ENCODE measurements around the gene ATRN. TPM values are rescaled to one million over a fixed set of nuclear protein-coding genes. Genes with fewer than 3 reads are reported as not detected.

The ATRN gene
- total and polyA plus RNA-seq, 2 experiments from 2014 or later: 2.2 to 18.3 TPM

GRCh38 chr20:3685341-3685740, 214.5 kb downstream of the ATRN start:
- Histone ChIP-seq H3K36me3 (ENCODE audit: insufficient read depth) (no peaks in the 10 kb centered on the region), H4K20me1 (replicated peaks; ENCODE audit: insufficient read depth) (no peaks in the 10 kb centered on the region), H2AFZ (no peak overlapping the region), H3F3A (replicated peaks; ENCODE audit: low read depth) (0 out of 2 replicates have a peak, but pooled peaks cover 3% of the 10 kb centered on the region), H3K4me2 (peak overlapping the region; percentile 70; the same call in 1 of the 2 replicates), H3K79me2 (replicated peaks; ENCODE audit: insufficient read depth) (no peaks in the 10 kb centered on the region), H3K4me1 (ENCODE audit: insufficient read depth) (peaks cover 26% of the 10 kb centered on the region), H3K27me3 (ENCODE audit: insufficient read depth) (peaks cover 33% of the 10 kb centered on the region), H3K27ac (ENCODE audit: low read depth) (no peak overlapping the region), H3K9me2 (ENCODE audit: insufficient read depth) (0 out of 2 replicates have a peak, but pooled peaks cover 3% of the 10 kb centered on the region), H3K4me3 (0 out of 2 replicates have a peak overlapping the region, but pooled peaks have one; percentile 9)
- no peaks in the 10 kb centered on the region for H3K9me3 Mint-ChIP-seq
- no peak for DNase-seq (ENCODE audit: low spot score)
- H3K27me3 Mint-ChIP-seq (ENCODE audit: insufficient read depth, low read depth, poor library complexity): peaks cover 30% of the 10 kb centered on the region
- no peak for TF ChIP-seq ZNF114 (CRISPR knock-in tag; IDR thresholded peaks at IDR 0.05)
- no peak for ATAC-seq
- peaks cover 32% of the 10 kb centered on the region for H3K4me1 Mint-ChIP-seq
- H3K36me3 Mint-ChIP-seq (ENCODE audit: low read depth): no peaks in the 10 kb centered on the region
- no peak overlapping the region for H3K27ac Mint-ChIP-seq
- H3K4me3 Mint-ChIP-seq: no peak overlapping the region

GRCh38 chr20:3686421-3686820, 215.6 kb downstream of the ATRN start:
- H3K27ac Mint-ChIP-seq: no peak overlapping the region
- no peak overlapping the region for H2AFZ ChIP-seq
- TF ChIP-seq ZNF462 (CRISPR knock-in tag; IDR thresholded peaks at IDR 0.05) (no peak), EZH2 (IDR thresholded peaks at IDR 0.05; ENCODE audit: low read depth, unreplicated experiment) (no peak), ETS1 (IDR thresholded peaks at IDR 0.05) (no peak), EZH2phosphoT487 (IDR thresholded peaks at IDR 0.05; ENCODE audit: unreplicated experiment) (no peak), REST (IDR thresholded peaks at IDR 0.05; ENCODE audit: unreplicated experiment) (no peak), JUNB (IDR thresholded peaks at IDR 0.05; ENCODE audit: unreplicated experiment) (no peak), POLR2AphosphoS5 (IDR thresholded peaks at IDR 0.05; ENCODE audit: low read depth) (no peak), STAT1 (IDR thresholded peaks at IDR 0.05; ENCODE audit: unreplicated experiment) (no peak), ZNF114 (CRISPR knock-in tag; IDR thresholded peaks at IDR 0.05) (no peak), CREB1 (CRISPR knock-in tag; IDR thresholded peaks at IDR 0.05; ENCODE audit: low read depth) (no peak)

More at GRCh38 chr20:3686421-3686820, 215.6 kb downstream of the ATRN start:
- H3F3A ChIP-seq (replicated peaks; ENCODE audit: low read depth): no peaks in the 10 kb centered on the region
- no peaks in the 10 kb centered on the region for H4K20me1 ChIP-seq (replicated peaks; ENCODE audit: insufficient read depth)
- H3K9me2 ChIP-seq (ENCODE audit: insufficient read depth): 0 out of 2 replicates have a peak, but pooled peaks cover 3% of the 10 kb centered on the region
- peaks cover 24% of the 10 kb centered on the region for H3K4me1 Mint-ChIP-seq
- H3K79me2 ChIP-seq (replicated peaks; ENCODE audit: insufficient read depth): no peaks in the 10 kb centered on the region
- no peaks in the 10 kb centered on the region; the same call in 2 of the 3 replicates for H3K36me3 Mint-ChIP-seq (ENCODE audit: low read depth)
- no peak overlapping the region for H3K4me2 ChIP-seq
- H3K4me3 Mint-ChIP-seq: no peak overlapping the region
- DNase-seq (ENCODE audit: low spot score) (no peak), ATAC-seq (no peak)
- peaks cover 26% of the 10 kb centered on the region for H3K27me3 Mint-ChIP-seq (ENCODE audit: insufficient read depth, low read depth, poor library complexity)
- peaks cover 25% of the 10 kb centered on the region for H3K4me1 ChIP-seq (ENCODE audit: insufficient read depth)
- H3K27ac ChIP-seq (ENCODE audit: low read depth): no peak overlapping the region
- H3K27me3 ChIP-seq (ENCODE audit: insufficient read depth): peaks cover 22% of the 10 kb centered on the region
- H3K4me3 ChIP-seq: no peak overlapping the region
- no peaks in the 10 kb centered on the region for H3K36me3 ChIP-seq (ENCODE audit: insufficient read depth)
- H3K9me3 Mint-ChIP-seq: no peaks in the 10 kb centered on the region
